HG03175 (cell line): ENCODE measurements around the gene SLC4A7.
"Not testable (repeated sequence)": the region's sequence is repeated elsewhere in the genome, so short reads cannot be mapped to it uniquely, and the experiment has no call there.

Experiments used
- ATAC-seq: cut with Tn5 transposase; IDR thresholded peaks from one replicate; pipeline ENCODE4 v1.9.1; 2021; ENCODE audit warnings: mild to moderate bottlenecking, moderate library complexity; ENCODE audit not compliant: unreplicated experiment

Gene SLC4A7

GRCh38 chr3:27484015-27484844 lies at the start of gene SLC4A7:
SLC4A7 (minus strand) TSS chr3:27484384; CDS start chr3:27484126, 258 bp downstream.
- ATAC-seq: peak; percentile 85

- ATAC-seq: no peak
These were observed 49.0 kb upstream of the SLC4A7 start for GRCh38 chr3:27533261-27533607.

- ATAC-seq: no peak
These were observed 48.5 kb upstream of the SLC4A7 start for GRCh38 chr3:27532426-27533260.

- ATAC-seq: not testable (repeated sequence)
These were observed 47.1 kb upstream of the SLC4A7 start for GRCh38 chr3:27531193-27531751.

GRCh38 chr3:27528791-27529190 lies 44.6 kb upstream of the SLC4A7 start:
- ATAC-seq: no peak

- no peak for ATAC-seq
These were observed 42.6 kb upstream of the SLC4A7 start for GRCh38 chr3:27526614-27527315.

- no peak for ATAC-seq
These were observed 37.7 kb upstream of the SLC4A7 start for GRCh38 chr3:27521872-27522265.

- ATAC-seq: no peak
These were observed 37.1 kb upstream of the SLC4A7 start for GRCh38 chr3:27521179-27521871.

GRCh38 chr3:27511724-27512422 lies 27.7 kb upstream of the SLC4A7 start:
- no peak for ATAC-seq

- ATAC-seq: no peak
These were observed 25.2 kb upstream of the SLC4A7 start for GRCh38 chr3:27509376-27509775.

- no peak for ATAC-seq
These were observed 24.2 kb upstream of the SLC4A7 start for GRCh38 chr3:27508424-27508823.

- no peak for ATAC-seq
These were observed 23.5 kb upstream of the SLC4A7 start for GRCh38 chr3:27507515-27508266.

GRCh38 chr3:27507111-27507510 lies 22.9 kb upstream of the SLC4A7 start:
- no peak for ATAC-seq

GRCh38 chr3:27504749-27505148 lies 20.6 kb upstream of the SLC4A7 start:
- no peak for ATAC-seq

- no peak for ATAC-seq
These were observed 19.3 kb upstream of the SLC4A7 start for GRCh38 chr3:27503526-27503925.

- ATAC-seq: no peak
These were observed 17.6 kb upstream of the SLC4A7 start for GRCh38 chr3:27501759-27502158.

- no peak for ATAC-seq
These were observed 16.8 kb upstream of the SLC4A7 start for GRCh38 chr3:27500986-27501385.

GRCh38 chr3:27500035-27500434 lies 15.9 kb upstream of the SLC4A7 start:
- ATAC-seq: no peak

GRCh38 chr3:27494784-27495183 lies 10.6 kb upstream of the SLC4A7 start:
- no peak for ATAC-seq
